GM23248 (cell line): ENCODE measurements around the gene KCTD19. TPM values are rescaled to one million over a fixed set of nuclear protein-coding genes. Genes with fewer than 3 reads are reported as not detected.

Experiments
- DNase-seq: peaks from one replicate; pipeline ENCODE4 v3.0.0-alpha.2; 2015
- H2AFZ ChIP-seq: fragments of 200-600 bp; sonication (generic); 2 replicates; pipeline ENCODE4 v1.6.1; 2016; ENCODE audit warnings: antibody characterized with exemption
- H3F3A ChIP-seq: fragments of 200-600 bp; sonication (generic); 2 replicates; pipeline ENCODE4 v1.6.1; 2016; ENCODE audit warnings: mild to moderate bottlenecking, antibody characterized with exemption, mixed run types; ENCODE audit not compliant: insufficient read depth
- H3K27ac ChIP-seq: fragments of 200-600 bp; sonication (generic); 2 replicates; pipeline ENCODE4 v1.5.1; 2016; ENCODE audit warnings: mild to moderate bottlenecking
- H3K27me3 ChIP-seq: fragments of 200-600 bp; sonication (generic); replicated peaks from 2 replicates; pipeline ENCODE4 v1.6.1; 2016; ENCODE audit warnings: mild to moderate bottlenecking; ENCODE audit not compliant: insufficient read depth
- H3K36me3 ChIP-seq: fragments of 200-600 bp; sonication (generic); 2 replicates; pipeline ENCODE4 v1.6.1; 2016; ENCODE audit warnings: low read depth, mild to moderate bottlenecking
- H3K4me1 ChIP-seq: fragments of 200-600 bp; sonication (generic); 2 replicates; pipeline ENCODE4 v1.6.1; 2016; ENCODE audit warnings: mild to moderate bottlenecking; ENCODE audit not compliant: insufficient read depth
- H3K4me2 ChIP-seq: fragments of 200-600 bp; sonication (generic); one replicate; pipeline ENCODE4 v1.6.1; 2016; ENCODE audit warnings: mild to moderate bottlenecking; ENCODE audit not compliant: unreplicated experiment
- H3K4me3 ChIP-seq: fragments of 200-600 bp; sonication (generic); 2 replicates; pipeline ENCODE4 v1.5.1; 2016; ENCODE audit warnings: mild to moderate bottlenecking
- H3K79me2 ChIP-seq: fragments of 200-600 bp; sonication (generic); 2 replicates; pipeline ENCODE4 v1.6.1; 2016; ENCODE audit warnings: mild to moderate bottlenecking; ENCODE audit not compliant: insufficient read depth
- H3K9ac ChIP-seq: fragments of 200-600 bp; sonication (generic); 2 replicates; pipeline ENCODE4 v1.6.1; 2016; ENCODE audit warnings: mild to moderate bottlenecking
- H3K9me2 ChIP-seq: fragments of 200-600 bp; sonication (generic); 2 replicates; pipeline ENCODE4 v1.6.1; 2016; ENCODE audit warnings: mixed run types, mild to moderate bottlenecking, moderate library complexity; ENCODE audit not compliant: insufficient read depth
- H3K9me3 ChIP-seq: fragments of 200-600 bp; sonication (generic); one replicate; pipeline ENCODE4 v1.6.1; 2017; ENCODE audit warnings: low read depth
- H4K20me1 ChIP-seq: fragments of 200-600 bp; sonication (generic); 2 replicates; pipeline ENCODE4 v1.6.0; 2016; ENCODE audit not compliant: insufficient read depth
- EZH2 ChIP-seq: fragments of 200-600 bp; sonication (generic); IDR thresholded peaks from 2 replicates; pipeline ENCODE4 v1.6.1; 2018; ENCODE audit warnings: antibody characterized with exemption, mild to moderate bottlenecking; ENCODE audit not compliant: insufficient read depth, poor library complexity, severe bottlenecking
- EZH2phosphoT487 ChIP-seq: fragments of 200-600 bp; sonication (generic); IDR thresholded peaks from 2 replicates; pipeline ENCODE4 v1.6.1; 2018; ENCODE audit warnings: antibody characterized with exemption, moderate library complexity, mild to moderate bottlenecking, low read depth; ENCODE audit not compliant: insufficient read depth
- WGBS, 2 experiments: methylation state at CpG; one replicate each; pipeline ENCODE4 v1.1.6; 2015 to 2017; ENCODE audit warnings: low lambda C conversion rate in 2 of 2, low coverage in 1 of 2; ENCODE audit errors: missing lambda C conversion rate in 2 of 2; 5-methylcytosine and 5-hydroxymethylcytosine counted together
- in situ Hi-C: fragments of 300-500 bp; cut with MboI; formaldehyde crosslinking; loops from 2 replicates; pipeline ENCODE4 v1.15.0; 2020
- polyA plus RNA-seq: library from polyadenylated mRNA; unstranded; fragments of >200 nt; fragmentation: Nextera tagmentation; extraction: Ambion mirVana; gene quantifications from 2 replicates; pipeline ENCODE4 v1.2.1, GENCODE V29; 2016
- total RNA-seq: library from RNA; depleted of rRNA; stranded (reverse); fragments of >200 nt; shearing (Covaris generic); gene quantifications from 2 replicates; pipeline ENCODE4 v1.2.3, GENCODE V29; 2014

KCTD19 gene
- total and polyA plus RNA-seq, 2 experiments from 2014 or later: not detected

GRCh38 chr16:67336116-67336515, 9.6 kb upstream of the KCTD19 start:
- Histone ChIP-seq H3K36me3 (no peaks in the 10 kb centered on the region), H4K20me1 (no peaks in the 10 kb centered on the region), H3F3A (no peaks in the 10 kb centered on the region), H2AFZ (no peak overlapping the region), H3K4me3 (no peak overlapping the region), H3K27ac (no peak overlapping the region), H3K4me1 (no peaks in the 10 kb centered on the region), H3K4me2 (no peak overlapping the region), H3K79me2 (no peaks in the 10 kb centered on the region), H3K27me3 (no peaks in the 10 kb centered on the region), H3K9ac (no peak overlapping the region), H3K9me3 (no peaks in the 10 kb centered on the region), H3K9me2 (no peaks in the 10 kb centered on the region)
- TF ChIP-seq EZH2 (no peak), EZH2phosphoT487 (no peak)
- in situ Hi-C loops: no loop called here
- 40 to 62% methylated on average over 1 of the region's 1 CpG for WGBS, 2 experiments
- no peak for DNase-seq

- Histone ChIP-seq H3K27me3 (no peaks in the 10 kb centered on the region), H4K20me1 (no peaks in the 10 kb centered on the region), H3K36me3 (no peaks in the 10 kb centered on the region), H3F3A (no peaks in the 10 kb centered on the region), H3K9me2 (no peaks in the 10 kb centered on the region), H3K4me1 (no peaks in the 10 kb centered on the region), H3K9ac (no peak overlapping the region), H3K9me3 (no peaks in the 10 kb centered on the region), H3K27ac (no peak overlapping the region), H3K4me2 (no peak overlapping the region), H3K4me3 (no peak overlapping the region), H3K79me2 (no peaks in the 10 kb centered on the region), H2AFZ (no peak overlapping the region)
- TF ChIP-seq EZH2phosphoT487: no peak
- TF ChIP-seq EZH2: no peak
- 69 to 73% methylated on average over 2 of the region's 2 CpGs for WGBS, 2 experiments
- in situ Hi-C loops: no loop called here
- no peak for DNase-seq
Observed at GRCh38 chr16:67333315-67333714, 6.8 kb upstream of the KCTD19 start.

GRCh38 chr16:67329901-67330300, 3.4 kb upstream of the KCTD19 start:
- in situ Hi-C loops: no loop called here
- H3K36me3 ChIP-seq: no peaks in the 10 kb centered on the region
- no peaks in the 10 kb centered on the region for H3K9me2 ChIP-seq
- no peak for DNase-seq
- no peaks in the 10 kb centered on the region for H3K79me2 ChIP-seq
- no peak overlapping the region for H3K27ac ChIP-seq
- H3K4me3 ChIP-seq: no peak overlapping the region
- H3K9me3 ChIP-seq: no peaks in the 10 kb centered on the region
- H3K4me2 ChIP-seq: no peak overlapping the region
- no peaks in the 10 kb centered on the region for H3K4me1 ChIP-seq
- WGBS, 2 experiments: 72 to 77% methylated on average over 5 of the region's 5 CpGs
- no peak overlapping the region for H2AFZ ChIP-seq
- H3K27me3 ChIP-seq: peaks cover 8% of the 10 kb centered on the region
- H3F3A ChIP-seq: no peaks in the 10 kb centered on the region
- H3K9ac ChIP-seq: no peak overlapping the region
- no peaks in the 10 kb centered on the region for H4K20me1 ChIP-seq
- no peak for TF ChIP-seq EZH2phosphoT487
- TF ChIP-seq EZH2: no peak

- no peak overlapping the region for H3K4me3 ChIP-seq
- peaks cover 23% of the 10 kb centered on the region for H3K27me3 ChIP-seq
- no peaks in the 10 kb centered on the region for H3K9me3 ChIP-seq
- H4K20me1 ChIP-seq: no peaks in the 10 kb centered on the region
- H3K9me2 ChIP-seq: no peaks in the 10 kb centered on the region
- TF ChIP-seq EZH2 (no peak), EZH2phosphoT487 (no peak)
- H3K9ac ChIP-seq: no peak overlapping the region
- no peak for DNase-seq
- H3K4me2 ChIP-seq: no peak overlapping the region
- no peaks in the 10 kb centered on the region for H3K79me2 ChIP-seq
- H3K4me1 ChIP-seq: no peaks in the 10 kb centered on the region
- no peak overlapping the region for H3K27ac ChIP-seq
- no peaks in the 10 kb centered on the region for H3K36me3 ChIP-seq
- in situ Hi-C loops: no loop called here
- no peak overlapping the region for H2AFZ ChIP-seq
- WGBS, 2 experiments: 85 to 86% methylated on average over 3 of the region's 3 CpGs
- H3F3A ChIP-seq: no peaks in the 10 kb centered on the region
Observed at GRCh38 chr16:67327743-67328142, 1.2 kb upstream of the KCTD19 start.

- 42 to 50% methylated on average over 10 to 11 of the region's 11 CpGs for WGBS, 2 experiments
- H3K4me1 ChIP-seq: no peaks in the 10 kb centered on the region
- H3K4me2 ChIP-seq: peak overlapping the region; percentile 72
- H3K79me2 ChIP-seq: no peaks in the 10 kb centered on the region
- H3K9ac ChIP-seq: peak overlapping the region; percentile 44
- no peak overlapping the region for H3K27ac ChIP-seq
- H4K20me1 ChIP-seq: no peaks in the 10 kb centered on the region
- peak overlapping the region; percentile 83 for H2AFZ ChIP-seq
- H3K27me3 ChIP-seq: peaks cover 23% of the 10 kb centered on the region
- H3K9me3 ChIP-seq: no peaks in the 10 kb centered on the region
- no peaks in the 10 kb centered on the region for H3K9me2 ChIP-seq
- H3K36me3 ChIP-seq: no peaks in the 10 kb centered on the region
- H3K4me3 ChIP-seq: peak overlapping the region; percentile 73
- TF ChIP-seq EZH2phosphoT487 (no peak), EZH2 (no peak)
- in situ Hi-C loops: no loop called here
- DNase-seq: no peak
- H3F3A ChIP-seq: no peaks in the 10 kb centered on the region
Observed at GRCh38 chr16:67326115-67326471, 448 bp downstream of the KCTD19 start.
